Stimulated activated CD4-positive, alpha-beta T cell treated with anti-CD3 and anti-CD28 coated beads, Interleukin-2, amount 100 ng/mL, for 4 hours (primary cell): ENCODE measurements around the gene CARM1.
"Not testable (repeated sequence)": the region's sequence is repeated elsewhere in the genome, so short reads cannot be mapped to it uniquely, and the experiment has no call there.

ENCODE experiments used
- DNase-seq: peaks from one replicate; pipeline ENCODE4 v3.0.0-alpha.2; 2020; ENCODE audit warnings: low read depth

The CARM1 gene

DNA sequence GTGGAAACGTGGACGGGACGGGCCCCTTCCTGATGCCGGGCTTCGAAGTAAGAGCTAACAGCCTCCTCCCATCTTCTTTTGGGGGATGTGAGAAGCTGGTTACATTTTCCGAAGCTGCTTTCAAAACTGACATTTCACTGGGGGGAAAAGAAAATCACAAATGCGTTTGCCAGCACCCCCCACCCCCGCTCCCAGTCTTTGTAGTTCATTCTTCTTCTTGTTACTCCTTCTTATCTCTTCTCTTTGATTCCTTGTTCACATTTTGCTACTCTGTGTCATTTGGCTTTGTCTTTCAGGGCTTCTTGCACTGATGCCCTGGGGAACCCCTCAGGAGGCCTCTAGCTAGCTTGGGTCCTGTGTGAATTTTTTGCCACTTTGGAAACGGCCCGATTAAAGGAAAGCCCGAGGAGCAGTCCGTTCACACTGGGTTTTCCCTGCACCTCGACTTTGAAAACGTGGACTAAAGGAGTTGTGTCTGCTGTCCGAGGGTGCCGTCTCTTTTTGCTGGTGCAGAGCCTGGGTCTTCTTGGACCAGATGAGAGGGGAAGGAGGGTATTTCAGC is 1.3 kb downstream of the CARM1 start:
- peak; percentile 30 for DNase-seq

GRCh38 chr19:10874024-10874423 is 2.7 kb downstream of the CARM1 start:
- DNase-seq = no peak

- no peak for DNase-seq
Measured at GRCh38 chr19:10876459-10877240, 5.3 kb downstream of the CARM1 start.

GRCh38 chr19:10877608-10878007 is 6.3 kb downstream of the CARM1 start:
- DNase-seq = not testable (repeated sequence)

- no peak for DNase-seq
Measured at GRCh38 chr19:10878253-10878652, 6.9 kb downstream of the CARM1 start.

DNA sequence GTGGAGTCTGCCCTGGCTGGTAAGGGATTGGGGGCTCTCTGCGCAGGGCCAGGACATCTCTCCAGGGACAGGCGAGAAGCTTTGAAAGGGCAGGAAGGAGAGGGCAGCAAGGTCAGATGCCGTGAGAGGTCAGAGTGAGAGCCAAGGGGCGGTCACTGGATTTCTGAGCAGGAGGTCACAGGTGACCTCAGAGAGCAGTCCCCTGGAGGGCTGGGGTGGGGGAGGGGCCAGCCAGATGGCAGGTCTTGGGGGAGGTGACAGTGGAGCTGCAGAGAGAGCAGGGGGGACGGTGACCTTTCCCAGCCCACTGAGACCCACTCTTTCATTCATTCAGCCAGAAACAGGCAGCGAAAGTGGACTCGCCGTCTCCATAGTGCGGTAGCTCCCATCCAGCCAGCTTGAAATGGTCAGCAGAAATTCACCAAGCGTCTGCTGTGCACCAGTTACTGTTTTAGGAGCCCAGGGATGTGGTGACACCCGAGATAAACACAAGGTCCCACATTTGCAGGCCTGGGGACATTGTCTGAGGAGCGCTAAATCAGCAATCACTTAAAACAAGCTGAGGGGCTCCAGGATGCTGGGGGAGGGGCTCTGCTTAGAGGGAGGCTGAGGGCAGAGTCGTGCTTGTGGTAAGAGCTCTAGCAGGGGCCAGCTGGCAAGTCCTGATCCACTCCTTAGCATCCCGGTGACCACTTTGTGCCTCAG is 10.2 kb downstream of the CARM1 start:
- DNase-seq = no peak

DNA sequence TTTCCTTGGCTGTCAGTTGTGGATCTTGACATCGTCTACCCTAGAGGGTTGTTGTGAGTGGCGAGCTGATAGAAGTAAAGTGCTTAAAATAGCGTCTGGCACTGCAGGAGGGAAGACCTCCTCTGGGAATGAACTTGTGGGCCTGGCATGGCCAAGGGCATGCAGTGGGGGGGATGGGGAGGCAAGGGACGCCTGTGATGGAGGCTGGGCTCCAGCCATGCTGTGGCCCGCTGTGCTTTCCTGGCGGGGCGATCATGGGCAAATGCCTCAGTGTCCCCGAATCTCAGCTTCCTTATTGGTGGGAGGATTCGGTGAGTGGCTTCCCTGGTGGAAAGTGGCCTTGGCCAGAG is 10.7 kb downstream of the CARM1 start:
- DNase-seq = no peak

- DNase-seq = no peak
Measured at GRCh38 chr19:10884274-10884673, 12.9 kb downstream of the CARM1 start.

DNA sequence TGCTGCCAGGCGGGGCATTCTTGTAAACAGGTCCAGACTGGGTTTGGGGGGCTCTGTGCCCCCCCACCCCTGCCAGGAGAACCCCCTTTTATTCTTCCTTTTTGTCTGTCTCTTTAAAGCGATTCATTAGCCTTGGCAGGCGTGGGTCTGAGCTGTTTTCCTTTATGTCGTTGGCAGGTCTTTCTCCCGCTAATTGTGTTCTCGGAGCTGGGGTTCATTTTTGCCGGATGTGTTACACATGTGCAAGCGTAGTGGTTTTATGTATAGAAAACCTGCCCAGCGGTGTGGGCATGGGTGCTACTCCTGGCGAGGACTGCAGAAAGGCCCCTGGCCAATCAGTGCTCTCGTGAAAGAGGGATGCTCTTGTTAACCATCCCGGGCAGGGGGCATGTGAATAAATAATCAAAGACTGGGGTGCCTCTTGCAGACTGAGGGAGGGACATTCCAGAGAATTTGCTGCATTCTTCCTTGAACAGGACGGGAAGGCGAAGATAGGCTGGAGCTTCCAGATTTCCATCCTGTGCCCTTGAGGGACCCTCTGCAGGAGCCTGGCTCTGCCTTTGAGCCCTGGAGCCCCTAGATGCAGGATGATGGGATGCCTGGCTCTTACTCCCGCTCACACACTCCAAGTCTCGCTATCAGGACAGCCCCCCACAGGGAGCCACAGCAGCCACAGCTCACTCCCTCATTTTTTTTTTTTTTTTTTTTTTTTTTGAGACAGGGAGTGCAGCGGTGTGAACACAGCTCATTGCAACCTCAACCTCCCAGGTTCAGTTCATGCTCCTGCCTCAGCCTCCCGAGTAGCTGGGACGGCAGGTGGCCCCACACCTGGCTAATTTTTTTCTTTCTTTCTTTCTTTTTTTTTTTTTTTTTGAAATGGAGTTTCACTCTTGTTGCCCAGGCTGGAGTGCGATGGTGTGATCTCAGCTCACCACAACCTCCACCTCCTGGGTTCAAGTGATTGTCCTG is 14.1 kb downstream of the CARM1 start:
- no peak for DNase-seq

- no peak for DNase-seq
Measured at GRCh38 chr19:10887616-10888367, 16.4 kb downstream of the CARM1 start.

- no peak for DNase-seq
Measured at GRCh38 chr19:10888421-10888866, 17.1 kb downstream of the CARM1 start.

DNA sequence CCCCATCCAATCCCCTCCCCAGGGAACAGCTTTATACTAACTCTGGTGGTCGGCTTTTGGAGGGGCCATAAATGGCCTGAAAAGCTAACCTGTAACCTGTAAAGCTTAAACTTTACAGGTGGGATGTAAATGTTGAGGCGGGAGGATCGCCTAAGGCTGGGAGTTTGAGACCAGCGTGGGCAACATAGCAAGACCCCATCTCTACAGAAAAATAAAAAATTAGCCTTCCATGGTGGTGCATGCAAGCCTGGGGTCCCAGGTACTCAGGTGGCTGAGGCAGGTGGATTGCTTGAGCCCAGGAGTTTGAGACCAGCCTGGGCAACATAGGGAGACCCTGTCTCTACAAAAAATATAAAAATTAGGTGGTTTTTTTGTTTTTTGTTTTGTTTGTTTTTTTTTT is 18.5 kb downstream of the CARM1 start:
- no peak for DNase-seq

- no peak for DNase-seq
Measured at GRCh38 chr19:10891405-10892086, 20.2 kb downstream of the CARM1 start.

DNA sequence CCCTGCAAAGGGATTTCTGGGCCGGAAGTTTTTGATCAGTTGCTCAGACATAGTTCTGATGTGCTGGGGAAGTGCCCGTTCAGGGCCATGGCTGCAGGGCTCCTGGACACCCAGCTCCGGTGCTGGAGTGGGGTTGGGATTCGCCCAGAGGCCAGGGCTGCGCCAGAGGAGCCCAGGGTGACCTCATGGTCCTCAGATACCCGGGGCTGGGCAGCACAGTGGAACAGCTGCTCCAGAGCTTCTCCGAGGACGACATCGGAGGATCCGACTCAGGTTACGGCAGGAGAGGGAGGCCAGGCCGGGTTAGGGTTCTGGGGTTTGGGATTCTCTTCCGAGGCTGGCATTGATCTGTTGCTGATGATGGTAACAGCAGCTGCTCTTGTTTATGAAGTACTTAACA is 20.9 kb downstream of the CARM1 start:
- no peak for DNase-seq

- DNase-seq = no peak
Measured at GRCh38 chr19:10894911-10895213, 23.5 kb downstream of the CARM1 start.

DNA sequence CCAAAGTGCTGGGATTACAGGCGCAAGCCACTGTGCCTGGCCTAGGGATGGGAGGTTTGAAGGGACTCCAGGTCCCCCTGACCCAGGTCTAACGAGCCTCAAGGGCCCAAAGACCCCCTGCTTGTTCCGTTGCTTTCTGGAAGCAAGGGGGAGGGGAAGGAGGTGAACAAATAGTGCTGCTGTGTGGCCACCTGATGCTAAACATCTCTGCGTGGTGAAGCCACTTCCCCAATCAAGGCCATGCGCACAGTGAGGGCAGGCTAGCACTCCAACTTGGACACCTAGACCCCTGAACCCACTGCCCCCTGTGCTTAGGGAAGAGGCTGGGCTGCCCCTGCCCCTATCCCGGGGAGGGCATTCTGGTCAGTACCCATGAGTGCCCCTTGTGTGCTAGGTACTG is 24.0 kb downstream of the CARM1 start:
- no peak for DNase-seq

DNA sequence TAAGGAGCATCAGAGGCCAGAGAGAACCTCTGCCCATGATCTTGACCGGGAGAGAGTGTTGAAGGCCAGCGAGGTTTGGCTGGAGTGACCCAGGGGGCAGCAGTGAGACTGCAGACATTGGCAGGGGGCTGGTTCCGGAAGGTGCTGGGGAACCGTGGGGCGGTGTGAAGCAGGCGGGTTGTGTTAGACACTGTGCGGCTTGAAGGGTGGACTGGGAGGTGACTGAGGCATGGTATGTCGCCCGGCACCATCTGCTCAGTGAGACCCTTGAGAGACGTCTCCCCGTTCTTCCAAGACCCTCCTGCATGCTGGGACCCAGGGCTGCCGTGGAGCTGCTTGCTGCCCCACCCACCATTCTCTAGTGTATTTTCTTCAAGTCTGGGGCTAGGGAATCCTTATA is 24.6 kb downstream of the CARM1 start:
- DNase-seq = no peak

- DNase-seq = no peak
Measured at GRCh38 chr19:10896851-10897526, 25.6 kb downstream of the CARM1 start.

DNA sequence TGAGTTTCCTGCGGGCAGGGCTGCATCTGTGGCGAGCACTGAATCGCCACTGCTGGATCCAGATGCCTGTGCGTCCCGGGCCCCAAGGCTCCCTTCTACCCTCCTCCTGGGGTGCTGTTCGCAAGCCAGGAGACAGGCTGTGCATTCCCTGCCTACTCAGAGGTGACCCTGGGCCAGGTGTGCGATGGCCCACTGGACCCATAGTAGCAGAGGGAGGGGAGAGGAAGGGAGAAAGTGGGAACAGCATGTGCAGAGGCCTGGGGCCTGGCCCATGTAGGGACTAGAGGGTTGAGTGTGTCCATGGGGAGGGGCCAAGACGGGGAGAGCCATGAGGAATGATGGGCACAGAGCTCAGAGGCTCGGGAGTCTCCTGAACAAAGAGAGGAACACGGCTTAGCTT is 27.3 kb downstream of the CARM1 start:
- no peak for DNase-seq

DNA sequence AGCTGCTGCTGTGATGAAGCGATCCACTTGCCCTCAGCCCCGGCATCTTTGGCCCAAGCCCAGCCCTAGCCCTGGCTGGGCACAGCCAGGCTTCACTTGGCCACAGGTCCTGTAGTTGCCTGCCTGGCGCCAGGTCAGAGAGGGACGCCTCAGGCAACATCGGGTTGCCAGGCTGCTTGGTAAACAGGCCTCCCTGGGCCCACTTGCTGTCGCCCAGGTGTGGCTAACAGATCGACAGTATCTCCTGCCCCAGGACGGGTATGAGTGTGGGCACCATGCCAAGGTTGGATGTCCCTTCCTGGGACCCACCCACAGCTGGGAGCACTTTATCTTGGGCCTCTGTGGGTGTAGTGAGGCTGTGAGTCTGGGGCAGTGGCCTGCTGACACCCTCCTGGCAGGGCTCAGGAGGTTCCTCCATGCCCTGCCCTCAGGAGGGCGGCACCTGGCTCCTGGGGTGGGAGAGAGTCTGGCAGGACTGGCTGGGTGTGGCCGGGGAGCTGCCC is 27.8 kb downstream of the CARM1 start:
- DNase-seq = no peak
